Left ventricle myocardium inferior (tissue), 1 donor: ENCODE data around the gene MPC1. TPM values are rescaled to one million over a fixed set of nuclear protein-coding genes. Genes with fewer than 3 reads are reported as not detected.
"Not testable (repeated sequence)": the region's sequence is repeated elsewhere in the genome, so short reads cannot be mapped to it uniquely, and the experiment has no call there.

ENCODE experiments used
- DNase-seq: peaks from one replicate; pipeline ENCODE4 v3.0.0-alpha.2; 2020
- H3K27ac ChIP-seq: fragments of 200-600 bp; replicated peaks from 2 replicates; pipeline ENCODE4 v1.8.0; 2021
- H3K27me3 ChIP-seq: fragments of 200-600 bp; 2 replicates; pipeline ENCODE4 v1.8.0; 2021; ENCODE audit warnings: low read depth
- H3K36me3 ChIP-seq: fragments of 200-600 bp; 2 replicates; pipeline ENCODE4 v1.8.0; 2021
- H3K4me1 ChIP-seq: fragments of 200-600 bp; 2 replicates; pipeline ENCODE4 v1.8.0; 2021
- H3K4me3 ChIP-seq: fragments of 200-600 bp; 2 replicates; pipeline ENCODE4 v1.8.0; 2021; ENCODE audit warnings: mild to moderate bottlenecking, moderate library complexity
- H3K9me3 ChIP-seq: fragments of 200-600 bp; replicated peaks from 2 replicates; pipeline ENCODE4 v1.8.0; 2021
- intact Hi-C: fragments of 100-400 bp; cut with micrococcal nuclease; formaldehyde crosslinking; loops from one replicate; pipeline ENCODE4 v1.11.0; 2022
- total RNA-seq: library from RNA; stranded (reverse); fragmentation: NEBNext Ultra II Directional; extraction: Animal tissue kit (Norgen Biotek cat#: 25700); gene quantifications from one replicate; pipeline ENCODE4 v1.2.1, GENCODE V29; 2021
- TF ChIP-seq, protein P1 (sequence below): fragments of 200-600 bp; IDR thresholded peaks from 2 replicates; pipeline ENCODE4 v1.8.0; 2021; ENCODE audit warnings: antibody characterized with exemption, mild to moderate bottlenecking, borderline replicate concordance
- donor health status: DM: no; HTN: yes; CAD: no; lungs with severe emphysema.

The MPC1 gene
- total RNA-seq, 1 donor from 2014 or later: 531 TPM

- no peak for DNase-seq
- no peak overlapping the region for H3K4me3 ChIP-seq
- TF ChIP-seq, protein P1, sequence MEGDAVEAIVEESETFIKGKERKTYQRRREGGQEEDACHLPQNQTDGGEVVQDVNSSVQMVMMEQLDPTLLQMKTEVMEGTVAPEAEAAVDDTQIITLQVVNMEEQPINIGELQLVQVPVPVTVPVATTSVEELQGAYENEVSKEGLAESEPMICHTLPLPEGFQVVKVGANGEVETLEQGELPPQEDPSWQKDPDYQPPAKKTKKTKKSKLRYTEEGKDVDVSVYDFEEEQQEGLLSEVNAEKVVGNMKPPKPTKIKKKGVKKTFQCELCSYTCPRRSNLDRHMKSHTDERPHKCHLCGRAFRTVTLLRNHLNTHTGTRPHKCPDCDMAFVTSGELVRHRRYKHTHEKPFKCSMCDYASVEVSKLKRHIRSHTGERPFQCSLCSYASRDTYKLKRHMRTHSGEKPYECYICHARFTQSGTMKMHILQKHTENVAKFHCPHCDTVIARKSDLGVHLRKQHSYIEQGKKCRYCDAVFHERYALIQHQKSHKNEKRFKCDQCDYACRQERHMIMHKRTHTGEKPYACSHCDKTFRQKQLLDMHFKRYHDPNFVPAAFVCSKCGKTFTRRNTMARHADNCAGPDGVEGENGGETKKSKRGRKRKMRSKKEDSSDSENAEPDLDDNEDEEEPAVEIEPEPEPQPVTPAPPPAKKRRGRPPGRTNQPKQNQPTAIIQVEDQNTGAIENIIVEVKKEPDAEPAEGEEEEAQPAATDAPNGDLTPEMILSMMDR: no peak
- no peaks in the 10 kb centered on the region for H3K4me1 ChIP-seq
- intact Hi-C loops: loop anchor here (10.0 kb wide), 1 partner anchor 91 kb away; no protein-coding TSS in a partner anchor
- H3K36me3 ChIP-seq: peaks cover 5% of the 10 kb centered on the region
- peaks cover 5% of the 10 kb centered on the region for H3K27me3 ChIP-seq
- H3K9me3 ChIP-seq: no peaks in the 10 kb centered on the region
- H3K27ac ChIP-seq: no peak overlapping the region
Measured at GRCh38 chr6:166406197-166406596, 23.5 kb upstream of the MPC1 start.

GRCh38 chr6:166405386-166405785 is 22.6 kb upstream of the MPC1 start:
- TF ChIP-seq, protein P1: no peak
- DNase-seq: no peak
- Histone ChIP-seq H3K9me3 (no peaks in the 10 kb centered on the region), H3K4me1 (no peaks in the 10 kb centered on the region), H3K27ac (no peak overlapping the region), H3K27me3 (peaks cover 5% of the 10 kb centered on the region), H3K36me3 (peaks cover 3% of the 10 kb centered on the region), H3K4me3 (no peak overlapping the region)
- intact Hi-C loops: loop anchor here (10.0 kb wide), 1 partner anchor 91 kb away; no protein-coding TSS in a partner anchor

DNA sequence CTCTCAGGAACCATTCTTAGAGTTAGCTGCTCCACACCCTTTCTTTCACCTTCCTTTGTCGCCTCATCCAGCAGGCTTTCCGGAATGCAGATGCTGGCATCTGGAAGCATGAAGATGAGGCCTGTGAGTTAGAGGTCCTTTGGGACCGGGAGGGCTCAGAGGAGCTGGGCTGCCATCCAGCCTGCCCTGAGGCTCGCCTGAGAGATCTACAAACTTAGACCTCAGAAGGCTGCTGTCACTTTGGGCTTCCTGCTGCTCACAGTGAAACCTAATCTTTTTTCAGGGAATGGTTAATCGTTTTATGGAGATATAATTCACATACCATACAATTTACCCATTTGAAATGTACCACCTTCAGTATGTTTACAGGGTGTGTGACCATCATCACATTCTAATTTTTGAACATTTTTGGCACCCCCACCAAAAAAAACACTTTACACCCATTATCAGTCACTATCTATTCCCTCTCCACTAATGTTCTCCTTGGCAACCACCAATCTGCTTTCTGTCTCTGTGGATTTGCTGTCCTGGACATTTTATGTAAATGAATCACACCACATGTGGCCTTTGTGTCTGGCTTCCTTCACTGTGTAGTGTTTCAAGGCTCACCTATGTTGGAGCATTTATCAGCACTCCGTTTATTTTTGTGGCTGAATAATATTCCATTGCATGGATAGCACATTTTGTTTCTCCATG is 20.0 kb upstream of the MPC1 start:
- DNase-seq: no peak
- no peaks in the 10 kb centered on the region for H3K36me3 ChIP-seq
- H3K4me1 ChIP-seq: no peaks in the 10 kb centered on the region
- TF ChIP-seq, protein P1: no peak
- intact Hi-C loops: loop anchor here (5.0 to 10.0 kb wide), 2 partner anchors 88 to 125 kb away; no protein-coding TSS in a partner anchor
- no peak overlapping the region for H3K27ac ChIP-seq
- H3K4me3 ChIP-seq: no peak overlapping the region
- no peaks in the 10 kb centered on the region for H3K9me3 ChIP-seq
- H3K27me3 ChIP-seq: peaks cover 11% of the 10 kb centered on the region

GRCh38 chr6:166400649-166401250 is 18.0 kb upstream of the MPC1 start:
- TF ChIP-seq, protein P1: peak; percentile 85

GRCh38 chr6:166400181-166400580 is 17.4 kb upstream of the MPC1 start:
- peaks cover 34% of the 10 kb centered on the region for H3K27me3 ChIP-seq
- no peak for DNase-seq
- no peak overlapping the region for H3K27ac ChIP-seq
- H3K4me1 ChIP-seq: no peaks in the 10 kb centered on the region
- no peaks in the 10 kb centered on the region for H3K36me3 ChIP-seq
- intact Hi-C loops: loop anchor here (5.0 to 10.0 kb wide), 2 partner anchors 85 to 123 kb away; no protein-coding TSS in a partner anchor
- no peak overlapping the region for H3K4me3 ChIP-seq
- H3K9me3 ChIP-seq: no peaks in the 10 kb centered on the region
- TF ChIP-seq, protein P1: no peak

More at GRCh38 chr6:166400649-166401250, 18.0 kb upstream of the MPC1 start:
- H3K27ac ChIP-seq, H3K4me3 ChIP-seq, DNase-seq, H3K4me1 ChIP-seq, H3K36me3 ChIP-seq, H3K9me3 ChIP-seq: not testable (repeated sequence)
- intact Hi-C loops: loop anchor here (5.0 to 10.0 kb wide), 2 partner anchors 86 to 123 kb away; no protein-coding TSS in a partner anchor
- peaks cover 28% of the 10 kb centered on the region for H3K27me3 ChIP-seq
